PC-9 (cell line): ENCODE data around the gene MRPS10.

Experiments used
- EZH2 ChIP-seq: fragments of 200-600 bp; sonication (generic); IDR thresholded peaks from 2 replicates; pipeline ENCODE4 v1.8.0; 2017; ENCODE audit warnings: antibody characterized with exemption, low read depth
- TF ChIP-seq, protein P1 (sequence below): fragments of 200-600 bp; sonication (generic); conservative IDR thresholded peaks from 2 replicates; pipeline ENCODE4 v1.6.1; 2017; ENCODE audit warnings: mixed run types, antibody characterized with exemption, mild to moderate bottlenecking, moderate library complexity

GRCh38 chr6:42185597-42185996 lies 32.1 kb downstream of the MRPS10 start:
- TF ChIP-seq, protein P1, sequence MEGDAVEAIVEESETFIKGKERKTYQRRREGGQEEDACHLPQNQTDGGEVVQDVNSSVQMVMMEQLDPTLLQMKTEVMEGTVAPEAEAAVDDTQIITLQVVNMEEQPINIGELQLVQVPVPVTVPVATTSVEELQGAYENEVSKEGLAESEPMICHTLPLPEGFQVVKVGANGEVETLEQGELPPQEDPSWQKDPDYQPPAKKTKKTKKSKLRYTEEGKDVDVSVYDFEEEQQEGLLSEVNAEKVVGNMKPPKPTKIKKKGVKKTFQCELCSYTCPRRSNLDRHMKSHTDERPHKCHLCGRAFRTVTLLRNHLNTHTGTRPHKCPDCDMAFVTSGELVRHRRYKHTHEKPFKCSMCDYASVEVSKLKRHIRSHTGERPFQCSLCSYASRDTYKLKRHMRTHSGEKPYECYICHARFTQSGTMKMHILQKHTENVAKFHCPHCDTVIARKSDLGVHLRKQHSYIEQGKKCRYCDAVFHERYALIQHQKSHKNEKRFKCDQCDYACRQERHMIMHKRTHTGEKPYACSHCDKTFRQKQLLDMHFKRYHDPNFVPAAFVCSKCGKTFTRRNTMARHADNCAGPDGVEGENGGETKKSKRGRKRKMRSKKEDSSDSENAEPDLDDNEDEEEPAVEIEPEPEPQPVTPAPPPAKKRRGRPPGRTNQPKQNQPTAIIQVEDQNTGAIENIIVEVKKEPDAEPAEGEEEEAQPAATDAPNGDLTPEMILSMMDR: no peak
- TF ChIP-seq EZH2: no peak
